IPS-20b (cell line): ENCODE data around the gene VCP.

Experiments used
- H3K27ac ChIP-seq: one replicate; pipeline ENCODE4 v1.5.1; 2013; ENCODE audit warnings: low read length
- H3K27me3 ChIP-seq: 2 replicates; pipeline ENCODE4 v1.6.1; 2013; ENCODE audit warnings: mild to moderate bottlenecking, low read length, inconsistent platforms; ENCODE audit not compliant: insufficient read depth
- H3K36me3 ChIP-seq: 2 replicates; pipeline ENCODE4 v1.6.1; 2013; ENCODE audit warnings: low read depth, mild to moderate bottlenecking, inconsistent platforms, low read length, moderate library complexity; ENCODE audit not compliant: insufficient read depth
- H3K4me1 ChIP-seq: 2 replicates; pipeline ENCODE4 v1.6.1; 2013; ENCODE audit warnings: mild to moderate bottlenecking, control low read depth, inconsistent platforms, low read length, moderate library complexity; ENCODE audit not compliant: insufficient read depth
- H3K4me3 ChIP-seq: 2 replicates; pipeline ENCODE4 v1.5.1; 2013; ENCODE audit warnings: mild to moderate bottlenecking, low read length, inconsistent platforms
- H3K9ac ChIP-seq: 2 replicates; pipeline ENCODE4 v1.6.1; 2013; ENCODE audit warnings: low read depth, mild to moderate bottlenecking, inconsistent platforms, low read length, moderate library complexity
- H3K9me3 ChIP-seq: 2 replicates; pipeline ENCODE4 v1.6.1; 2013; ENCODE audit warnings: mild to moderate bottlenecking, low read depth, low read length, inconsistent platforms; ENCODE audit not compliant: insufficient read depth

VCP gene

DNA sequence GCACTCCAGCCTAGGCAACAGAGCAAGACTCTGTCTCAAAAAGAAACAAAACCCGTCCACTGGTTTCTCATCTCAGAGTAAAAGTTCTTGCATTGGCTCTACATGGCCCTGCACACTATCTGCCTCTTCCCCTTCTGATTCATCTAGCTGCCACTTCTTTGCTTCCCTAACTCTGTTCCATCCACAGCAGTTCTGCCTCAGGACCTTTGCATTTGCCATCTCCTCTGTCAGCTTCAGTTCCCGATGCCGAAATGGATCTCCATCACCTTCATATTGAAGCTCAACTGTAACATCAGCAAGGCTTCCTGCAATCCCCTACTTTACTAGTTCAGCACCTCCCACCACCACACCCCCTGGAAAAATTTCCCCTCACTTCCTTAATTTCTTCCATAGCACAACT is 25.1 kb upstream of the VCP start:
- no peak overlapping the region for H3K9ac ChIP-seq

DNA sequence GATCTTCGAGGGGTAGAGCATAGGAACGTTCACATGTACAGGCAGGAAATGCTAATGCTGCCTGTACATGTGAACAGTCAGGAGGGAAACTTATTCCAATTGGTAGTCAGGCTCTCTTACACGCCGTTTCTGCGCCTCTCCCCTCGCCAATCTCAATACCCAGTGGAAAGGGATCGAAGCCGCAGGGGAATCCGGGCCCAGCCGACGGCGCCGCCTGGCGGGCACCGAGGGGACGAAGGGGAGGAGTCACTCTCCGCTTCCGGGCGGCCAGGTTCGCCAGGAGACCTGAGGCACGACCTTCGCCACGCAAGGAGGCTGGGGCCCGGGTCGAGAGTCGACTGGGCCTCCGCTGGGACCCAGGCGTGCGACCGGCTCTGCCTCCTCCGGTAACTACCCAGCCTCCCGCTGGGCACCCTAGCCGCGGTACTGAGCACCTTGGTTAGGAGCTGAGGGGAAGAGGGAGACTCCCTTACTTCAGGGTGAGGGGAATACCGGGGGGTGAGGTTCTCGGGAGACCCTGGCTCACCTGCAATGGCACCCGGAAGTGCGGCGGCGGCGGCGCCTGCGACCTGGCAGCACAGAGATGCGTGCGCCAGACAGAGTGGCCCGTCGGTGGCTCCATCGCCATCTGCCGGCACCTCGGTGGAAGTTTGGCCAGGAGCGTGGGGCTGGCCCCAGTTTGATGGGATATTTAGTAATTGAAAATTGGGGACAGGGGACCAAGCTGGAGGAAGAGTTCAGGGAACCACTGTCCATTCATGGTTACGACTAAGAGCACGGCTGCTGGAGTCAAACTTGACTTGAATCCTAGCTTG is 23.8 kb upstream of the VCP start, which contains the start of gene PIGO:
PIGO (minus strand) TSS at position 557 of the 815 bp plus-strand sequence. CDS start 1,026 bp downstream, outside the sequence.
- no peaks in the 10 kb centered on the region for H3K27me3 ChIP-seq
- peaks cover 41% of the 10 kb centered on the region for H3K36me3 ChIP-seq
- no peaks in the 10 kb centered on the region for H3K9me3 ChIP-seq
- no peaks in the 10 kb centered on the region for H3K4me1 ChIP-seq
- peak within 1 kb of the TSS; percentile 88 for H3K4me3 ChIP-seq
- peak within 1 kb of the TSS; percentile 96 for H3K9ac ChIP-seq
- peak within 1 kb of the TSS; percentile 77 for H3K27ac ChIP-seq

More for the DNA sequence above, 25.1 kb upstream of the VCP start:
- Histone ChIP-seq H3K27ac (no peak overlapping the region), H3K4me1 (peaks cover 3% of the 10 kb centered on the region; the same call in 1 of the 2 replicates), H3K4me3 (no peak overlapping the region), H3K36me3 (peaks cover 35% of the 10 kb centered on the region), H3K27me3 (no peaks in the 10 kb centered on the region), H3K9me3 (no peaks in the 10 kb centered on the region)

DNA sequence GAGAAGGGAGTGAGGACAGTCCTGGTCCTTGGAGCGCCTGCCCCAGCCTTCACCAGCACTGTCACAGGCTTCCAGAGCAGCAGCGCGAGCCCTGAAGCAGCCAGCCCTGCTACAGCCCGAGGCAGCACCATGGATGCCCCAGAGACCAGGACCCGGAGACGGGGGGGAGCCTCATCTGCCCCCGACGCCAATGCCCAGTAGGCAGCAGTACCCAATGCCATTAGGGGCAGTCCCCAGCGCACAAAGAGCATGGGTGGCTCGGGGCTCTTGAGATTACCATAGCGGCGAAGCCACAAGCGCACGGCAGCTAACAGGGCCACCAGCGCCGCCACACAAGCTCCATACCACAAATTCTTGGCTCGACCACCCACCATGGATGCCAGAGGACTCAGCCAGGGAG is 19.1 kb upstream of the VCP start:
- Histone ChIP-seq H3K4me1 (no peaks in the 10 kb centered on the region), H3K36me3 (peaks cover 63% of the 10 kb centered on the region), H3K4me3 (no peak overlapping the region)

GRCh38 chr9:35089434-35089833 is 17.0 kb upstream of the VCP start:
- Histone ChIP-seq H3K9ac (no peak overlapping the region), H3K36me3 (peaks cover 66% of the 10 kb centered on the region), H3K27ac (no peak overlapping the region), H3K4me1 (no peaks in the 10 kb centered on the region), H3K4me3 (no peak overlapping the region), H3K9me3 (no peaks in the 10 kb centered on the region), H3K27me3 (no peaks in the 10 kb centered on the region)

More for the DNA sequence above, 19.1 kb upstream of the VCP start:
- Histone ChIP-seq H3K9me3 (no peaks in the 10 kb centered on the region), H3K27me3 (no peaks in the 10 kb centered on the region), H3K9ac (no peak overlapping the region), H3K27ac (no peak overlapping the region)

DNA sequence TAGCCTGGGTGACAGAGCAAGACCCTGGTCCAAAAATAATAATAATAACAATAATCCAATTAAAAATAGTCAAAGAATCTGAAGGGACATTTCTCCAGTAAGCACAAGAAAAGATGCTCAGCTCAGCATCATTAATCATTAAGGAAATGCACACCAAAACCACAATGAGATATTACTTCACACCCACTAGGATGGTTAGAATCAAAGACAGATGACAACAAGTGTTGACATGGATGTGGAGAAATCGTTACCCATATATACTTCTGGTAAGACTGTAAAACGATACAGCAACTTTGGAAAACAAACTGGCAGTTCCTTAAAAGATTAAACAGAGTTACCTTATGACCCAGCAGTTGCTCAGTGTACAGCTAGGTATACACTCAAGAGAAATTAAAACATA is 12.7 kb upstream of the VCP start:
- Histone ChIP-seq H3K9me3 (no peaks in the 10 kb centered on the region), H3K27me3 (no peaks in the 10 kb centered on the region), H3K27ac (no peak overlapping the region), H3K9ac (no peak overlapping the region), H3K4me1 (no peaks in the 10 kb centered on the region), H3K4me3 (no peak overlapping the region), H3K36me3 (peaks cover 35% of the 10 kb centered on the region)

- Histone ChIP-seq H3K9ac (peak within 1 kb of the TSS; percentile 90), H3K27ac (peak within 1 kb of the TSS; percentile 90), H3K36me3 (peaks cover 29% of the 10 kb centered on the region), H3K27me3 (no peaks in the 10 kb centered on the region), H3K4me1 (peaks cover 7% of the 10 kb centered on the region; the same call in 1 of the 2 replicates), H3K9me3 (no peaks in the 10 kb centered on the region), H3K4me3 (peak within 1 kb of the TSS; percentile 91)
Observed at GRCh38 chr9:35079426-35080341, 7.3 kb upstream of the VCP start, which contains the start of gene FANCG. Gene FANCG (minus strand): TSS chr9:35079942. CDS start chr9:35079524, 418 bp downstream.

DNA sequence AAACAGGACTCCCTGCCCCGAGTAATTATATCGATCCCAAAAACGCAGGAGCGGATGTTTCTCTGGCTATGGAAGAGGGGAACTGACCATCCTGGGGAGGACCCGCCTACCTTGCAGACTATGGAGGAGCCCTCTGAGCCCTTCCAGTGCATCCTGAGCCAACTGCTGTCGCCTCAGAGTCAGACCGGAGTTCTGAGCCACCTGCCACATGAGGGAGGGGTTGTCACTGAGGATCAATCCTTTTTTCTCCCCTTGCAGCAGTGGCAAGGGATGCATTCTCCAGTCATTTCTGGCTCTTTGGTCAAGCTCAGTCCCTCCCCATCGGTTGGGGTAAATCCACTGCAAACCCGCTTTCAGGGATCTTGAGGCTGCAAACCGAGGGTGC is 6.6 kb upstream of the VCP start:
- Histone ChIP-seq H3K9ac (peak overlapping the region; percentile 90), H3K4me3 (peak overlapping the region; percentile 91), H3K36me3 (peaks cover 35% of the 10 kb centered on the region), H3K4me1 (peaks cover 7% of the 10 kb centered on the region; the same call in 1 of the 2 replicates), H3K27ac (peak overlapping the region; percentile 90), H3K27me3 (no peaks in the 10 kb centered on the region), H3K9me3 (no peaks in the 10 kb centered on the region)

DNA sequence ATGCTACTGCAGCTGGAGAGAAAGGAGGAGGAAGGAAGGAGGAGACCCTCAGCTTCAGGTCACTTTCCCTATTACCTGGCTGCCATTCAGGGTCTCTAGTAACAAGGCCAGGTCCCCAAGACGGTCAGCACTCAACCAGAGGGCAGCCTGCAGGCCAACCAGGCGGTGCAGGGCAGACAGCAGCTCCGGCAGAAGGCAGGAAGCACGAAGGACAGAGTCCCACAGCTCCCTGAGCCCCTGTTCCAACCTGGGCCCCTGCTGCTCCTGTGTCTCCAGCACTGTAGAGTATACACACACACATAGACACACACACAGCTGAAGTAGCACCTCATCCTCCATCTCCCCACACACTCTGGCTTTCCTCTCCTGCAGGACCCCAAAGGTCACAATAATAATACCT is 5.6 kb upstream of the VCP start:
- no peaks in the 10 kb centered on the region for H3K9me3 ChIP-seq
- H3K9ac ChIP-seq = peak overlapping the region; percentile 90
- no peak overlapping the region for H3K27ac ChIP-seq

DNA sequence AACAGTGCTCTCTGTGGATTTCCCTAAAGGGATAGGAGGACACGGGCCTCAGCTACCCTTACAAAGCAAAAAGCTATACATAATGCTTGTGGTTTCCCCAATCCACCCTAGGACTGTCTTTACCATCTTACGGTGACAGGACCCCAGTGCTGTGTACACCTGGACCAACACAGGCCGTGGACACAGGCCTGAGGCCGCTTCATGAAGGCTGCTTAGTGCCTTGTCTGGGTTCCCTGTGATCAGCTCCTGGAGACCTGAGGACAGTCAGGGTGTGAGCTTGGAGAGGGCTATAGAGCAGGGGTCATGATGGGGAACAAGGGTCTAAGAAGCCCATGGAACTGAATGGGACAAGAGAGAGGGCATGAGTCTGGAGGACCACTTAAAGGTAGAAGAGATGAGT is 4.4 kb upstream of the VCP start:
- Histone ChIP-seq H3K27ac (no peak overlapping the region), H3K4me1 (peaks cover 7% of the 10 kb centered on the region; the same call in 1 of the 2 replicates), H3K9ac (no peak overlapping the region), H3K9me3 (no peaks in the 10 kb centered on the region), H3K4me3 (no peak overlapping the region), H3K36me3 (peaks cover 46% of the 10 kb centered on the region), H3K27me3 (no peaks in the 10 kb centered on the region)

More for the DNA sequence above, 5.6 kb upstream of the VCP start:
- Histone ChIP-seq H3K27me3 (no peaks in the 10 kb centered on the region), H3K4me1 (peaks cover 7% of the 10 kb centered on the region; the same call in 1 of the 2 replicates), H3K36me3 (peaks cover 45% of the 10 kb centered on the region), H3K4me3 (peak overlapping the region; percentile 91)

DNA sequence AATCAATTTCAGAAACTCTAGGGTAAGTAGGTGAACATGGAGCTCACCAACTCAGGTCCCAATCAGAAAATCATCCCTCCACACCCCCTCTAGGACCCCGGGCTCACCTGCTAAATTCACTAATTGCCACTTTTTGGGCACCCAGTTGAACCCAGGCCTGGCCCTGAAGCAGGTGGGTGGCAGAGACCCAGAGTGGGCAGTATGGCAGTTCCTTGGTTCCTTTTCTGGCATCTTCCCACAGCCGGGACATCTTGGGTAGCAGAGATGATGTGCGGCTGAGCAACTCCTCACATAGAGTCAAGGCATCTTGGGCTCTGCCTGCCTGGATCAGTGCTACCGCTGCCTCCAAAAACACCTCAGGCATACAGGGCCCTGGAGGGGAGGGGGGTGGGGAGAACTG is 2.9 kb upstream of the VCP start:
- Histone ChIP-seq H3K4me1 (peaks cover 10% of the 10 kb centered on the region), H3K27ac (no peak overlapping the region), H3K4me3 (no peak overlapping the region), H3K27me3 (no peaks in the 10 kb centered on the region), H3K9ac (no peak overlapping the region), H3K9me3 (no peaks in the 10 kb centered on the region), H3K36me3 (peaks cover 52% of the 10 kb centered on the region)

- Histone ChIP-seq H3K36me3 (peaks cover 58% of the 10 kb centered on the region), H3K4me1 (peaks cover 15% of the 10 kb centered on the region), H3K9ac (no peak overlapping the region), H3K9me3 (no peaks in the 10 kb centered on the region), H3K4me3 (no peak overlapping the region), H3K27ac (no peak overlapping the region), H3K27me3 (no peaks in the 10 kb centered on the region)
Observed at GRCh38 chr9:35074791-35075190, 2.4 kb upstream of the VCP start.
